GM18520 (cell line): Measurements from ENCODE around the gene SPEN.
A peak's percentile ranks its signal among the peaks of the same experiment; 100 is the strongest.
"Not testable (repeated sequence)": the region's sequence is repeated elsewhere in the genome, so short reads cannot be mapped to it uniquely, and the experiment has no call there.

ENCODE experiments used
- ATAC-seq: cut with Tn5 transposase; IDR thresholded peaks from one replicate; pipeline ENCODE4 v1.9.1; 2021; ENCODE audit not compliant: unreplicated experiment

SPEN gene

GRCh38 chr1:15847100-15847892 is at the start of gene SPEN:
SPEN (plus strand) TSS chr1:15847707; CDS start chr1:15848068, 361 bp downstream.
- ATAC-seq, result peak; percentile 66

- ATAC-seq, result no peak
These were observed 48.3 kb upstream of the SPEN start for GRCh38 chr1:15799004-15799867.

- no peak for ATAC-seq
These were observed 47.3 kb upstream of the SPEN start for GRCh38 chr1:15799928-15800835.

- no peak for ATAC-seq
These were observed 45.1 kb upstream of the SPEN start for GRCh38 chr1:15802234-15802965.

- ATAC-seq, result no peak
These were observed 44.1 kb upstream of the SPEN start for GRCh38 chr1:15803380-15803779.

- ATAC-seq, result no peak
These were observed 43.4 kb upstream of the SPEN start for GRCh38 chr1:15804060-15804459.

- no peak for ATAC-seq
These were observed 40.4 kb upstream of the SPEN start for GRCh38 chr1:15807121-15807520.

GRCh38 chr1:15807549-15807948 is 40.0 kb upstream of the SPEN start, which contains the start of gene UQCRHL:
UQCRHL (minus strand) TSS chr1:15807649; CDS start chr1:15807649, 0 bp downstream.
- not testable (repeated sequence) for ATAC-seq

- no peak for ATAC-seq
These were observed 38.6 kb upstream of the SPEN start for GRCh38 chr1:15808955-15809354.

- no peak for ATAC-seq
These were observed 37.4 kb upstream of the SPEN start for GRCh38 chr1:15810073-15810472.

- ATAC-seq, result no peak
These were observed 30.8 kb upstream of the SPEN start for GRCh38 chr1:15816674-15817073.

GRCh38 chr1:15820478-15820877 is 27.0 kb upstream of the SPEN start:
- ATAC-seq, result no peak

- no peak for ATAC-seq
These were observed 21.7 kb upstream of the SPEN start for GRCh38 chr1:15825800-15826199.

- no peak for ATAC-seq
These were observed 20.5 kb upstream of the SPEN start for GRCh38 chr1:15826810-15827507.

GRCh38 chr1:15827567-15827966 is 19.9 kb upstream of the SPEN start:
- ATAC-seq, result not testable (repeated sequence)

GRCh38 chr1:15828931-15829330 is 18.6 kb upstream of the SPEN start:
- not testable (repeated sequence) for ATAC-seq

- ATAC-seq, result no peak
These were observed 17.2 kb upstream of the SPEN start for GRCh38 chr1:15830258-15830657.

- no peak for ATAC-seq
These were observed 14.3 kb upstream of the SPEN start for GRCh38 chr1:15833069-15833679.

GRCh38 chr1:15833842-15834405 is 13.6 kb upstream of the SPEN start:
- no peak for ATAC-seq
